ENCODE measurements around the gene RAVER2. TPM values are rescaled to one million over a fixed set of nuclear protein-coding genes. Genes with fewer than 3 reads are reported as not detected.

RAVER2 gene
- total and polyA plus RNA-seq, 2 donors (not counting 3 experiments of a cell fraction or from before 2014, with no cell fraction given) = 6.0 to 13.9 TPM

GRCh38 chr1:64881281-64881680 lies 136.4 kb downstream of the RAVER2 start:
- Histone ChIP-seq H2AFZ (ENCODE audit: low read depth, low read length) (no peak overlapping the region), H3K4me3 (replicated peaks in 1 of 3; ENCODE audit: insufficient read depth in 1 of 3, low read depth in 1 of 3, low read length in 3 of 3) (no peak overlapping the region), H3K27me3 (ENCODE audit: control insufficient read depth in 2 of 2, insufficient read depth in 2 of 2, low read length in 2 of 2) (no peaks in the 10 kb centered on the region), H3K27ac (ENCODE audit: insufficient read depth, low read depth, low read length) (peak overlapping the region; percentile 98), H3K9me3 (replicated peaks; ENCODE audit: control insufficient read depth, insufficient read depth, low read length) (no peaks in the 10 kb centered on the region), H3K9me1 (replicated peaks; ENCODE audit: control insufficient read depth, extremely low read depth, insufficient read depth, low read length) (no peaks in the 10 kb centered on the region), H3K4me2 (ENCODE audit: insufficient read depth, low read length) (no peak overlapping the region), H4K20me1 (replicated peaks; ENCODE audit: control insufficient read depth, extremely low read depth, insufficient read depth, low read length) (no peaks in the 10 kb centered on the region), H3K79me2 (ENCODE audit: control insufficient read depth, insufficient read depth, low read length) (peaks cover 31% of the 10 kb centered on the region), H3K9ac (replicated peaks; ENCODE audit: extremely low read depth, insufficient read depth, low read length) (no peak overlapping the region), H3K4me1 (ENCODE audit: control insufficient read depth, extremely low read depth, insufficient read depth, low read length) (peaks cover 59% of the 10 kb centered on the region), H3K36me3 (ENCODE audit: control insufficient read depth in 2 of 2, extremely low read depth in 1 of 2, insufficient read depth in 2 of 2, low read length in 2 of 2) (peaks cover 7 to 10% of the 10 kb centered on the region in 2 experiments)
- BruUV-seq (replicated peaks) = no TSS peak
- POLR2A ChIA-PET = no interaction called here
- intact Hi-C loops (cut with micrococcal nuclease) (no loop called here), dilution Hi-C loops (cut with MboI; ENCODE audit: extremely low pct_ligation_motif_present, low sequenced_read_pairs) (no loop called here)
- no peak for DNase-seq (ENCODE audit: low read depth, low spot score)
- no peak for FAIRE-seq
- CTCF ChIA-PET = interaction anchor here (0.8 to 1.0 kb wide), 2 partner anchors 13 to 87 kb away, joined by 3 read pairs; no protein-coding TSS in a partner anchor
- TF ChIP-seq POLR2AphosphoS5 (IDR thresholded peaks at IDR 0.05; ENCODE audit: insufficient read depth, low read depth, low read length) = peak; percentile 17
- TF ChIP-seq CTCF (IDR thresholded peaks at IDR 0.05; ENCODE audit: extremely low read depth in 1 of 2, insufficient read depth in 1 of 2, low read depth in 1 of 2, low read length in 2 of 2) = no peak
- TF ChIP-seq JUN (IDR thresholded peaks at IDR 0.05; ENCODE audit: borderline replicate concordance, insufficient read depth, insufficient read length, low read depth) = no peak
- peak; percentile 52 for TF ChIP-seq FOS (IDR thresholded peaks at IDR 0.05; ENCODE audit: borderline replicate concordance, insufficient read depth, low read length)
- no peak for TF ChIP-seq MAX (IDR thresholded peaks at IDR 0.05; ENCODE audit: insufficient read depth, insufficient read length)
- TF ChIP-seq POLR2A (IDR thresholded peaks at IDR 0.05; ENCODE audit: low read depth, low read length) = no peak
- TF ChIP-seq MYC (IDR thresholded peaks at IDR 0.05; ENCODE audit: low read depth, low read length) = no peak
- TF ChIP-seq EZH2 (IDR thresholded peaks at IDR 0.05; ENCODE audit: borderline replicate concordance, low read depth, low read length, severe bottlenecking) = no peak
- no peak for TF ChIP-seq GATA2 (IDR thresholded peaks at IDR 0.05; ENCODE audit: insufficient read depth, insufficient read length, low read depth, low read length)

Other genes starting within 250 kb of the RAVER2 start
- 152 and 177 TPM in 2 replicates for gene JAK1, start 221.5 kb downstream of the RAVER2 start, total RNA-seq
- gene JAK1, start 221.5 kb downstream of the RAVER2 start, polyA plus RNA-seq = 60.1 and 68.8 TPM in 2 replicates